ENCODE measurements around the gene SLC4A2. TPM values are rescaled to one million over a fixed set of nuclear protein-coding genes. Genes with fewer than 3 reads are reported as not detected.
A peak's percentile ranks its signal among the peaks of the same experiment; 100 is the strongest.

SLC4A2 gene
- polyA plus RNA-seq, 2 donors = 35.7 to 45.5 TPM

GRCh38 chr7:151061213-151062110, 2.1 kb downstream of the SLC4A2 start:
- Histone ChIP-seq H3K4me3 (ENCODE audit: low read depth in 1 of 2, low read length in 2 of 2) (no peak overlapping the region), H3K27me3 (ENCODE audit: control insufficient read depth in 1 of 2, insufficient read depth in 2 of 2, low read length in 2 of 2) (no peaks in the 10 kb centered on the region), H3K27ac (ENCODE audit: low read depth in 2 of 2, low read length in 1 of 2) (peak overlapping the region in 1 of 2 donors; percentile 17), H3K9me3 (ENCODE audit: control insufficient read depth in 2 of 2, insufficient read depth in 1 of 2, low read depth in 1 of 2, low read length in 1 of 2) (no peaks in the 10 kb centered on the region), H3K4me1 (ENCODE audit: control insufficient read depth in 2 of 2, insufficient read depth in 2 of 2, low read length in 1 of 2) (peaks cover 16 to 30% of the 10 kb centered on the region in 2 donors), H3K36me3 (ENCODE audit: control insufficient read depth in 2 of 2, insufficient read depth in 2 of 2, low read length in 1 of 2) (peaks cover 0 to 25% of the 10 kb centered on the region in 2 donors)
- 63 to 68% methylated on average over 31 to 33 of the region's 33 CpGs for WGBS, 2 donors

DNA sequence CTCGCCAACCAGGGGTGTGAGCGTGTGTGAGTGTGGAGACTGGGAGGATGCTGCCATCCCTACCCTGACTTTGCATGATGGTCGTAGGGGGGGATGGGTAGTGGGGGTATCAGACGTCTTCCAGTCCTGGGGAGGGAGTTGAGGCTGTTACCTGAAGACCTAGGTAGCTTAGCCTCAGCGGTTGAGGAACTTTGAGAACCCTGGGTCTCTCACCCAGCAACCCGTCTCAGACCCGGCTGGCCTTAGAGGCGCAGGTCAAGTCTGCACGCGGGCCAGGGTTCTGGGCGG, 2.7 kb downstream of the SLC4A2 start:
- Histone ChIP-seq H3K36me3 (ENCODE audit: control insufficient read depth in 2 of 2, insufficient read depth in 2 of 2, low read length in 1 of 2) (peaks cover 0 to 30% of the 10 kb centered on the region in 2 donors), H3K27me3 (ENCODE audit: control insufficient read depth in 1 of 2, insufficient read depth in 2 of 2, low read length in 2 of 2) (no peaks in the 10 kb centered on the region), H3K9me3 (ENCODE audit: control insufficient read depth in 2 of 2, insufficient read depth in 1 of 2, low read depth in 1 of 2, low read length in 1 of 2) (no peaks in the 10 kb centered on the region), H3K4me3 (ENCODE audit: low read depth in 1 of 2, low read length in 2 of 2) (no peak overlapping the region), H3K27ac (ENCODE audit: low read depth in 2 of 2, low read length in 1 of 2) (no peak overlapping the region), H3K4me1 (ENCODE audit: control insufficient read depth in 2 of 2, insufficient read depth in 2 of 2, low read length in 1 of 2) (peaks cover 12 to 28% of the 10 kb centered on the region in 2 donors)
- WGBS, 2 donors = 59 to 80% methylated on average over 8 to 11 of the region's 11 CpGs

DNA sequence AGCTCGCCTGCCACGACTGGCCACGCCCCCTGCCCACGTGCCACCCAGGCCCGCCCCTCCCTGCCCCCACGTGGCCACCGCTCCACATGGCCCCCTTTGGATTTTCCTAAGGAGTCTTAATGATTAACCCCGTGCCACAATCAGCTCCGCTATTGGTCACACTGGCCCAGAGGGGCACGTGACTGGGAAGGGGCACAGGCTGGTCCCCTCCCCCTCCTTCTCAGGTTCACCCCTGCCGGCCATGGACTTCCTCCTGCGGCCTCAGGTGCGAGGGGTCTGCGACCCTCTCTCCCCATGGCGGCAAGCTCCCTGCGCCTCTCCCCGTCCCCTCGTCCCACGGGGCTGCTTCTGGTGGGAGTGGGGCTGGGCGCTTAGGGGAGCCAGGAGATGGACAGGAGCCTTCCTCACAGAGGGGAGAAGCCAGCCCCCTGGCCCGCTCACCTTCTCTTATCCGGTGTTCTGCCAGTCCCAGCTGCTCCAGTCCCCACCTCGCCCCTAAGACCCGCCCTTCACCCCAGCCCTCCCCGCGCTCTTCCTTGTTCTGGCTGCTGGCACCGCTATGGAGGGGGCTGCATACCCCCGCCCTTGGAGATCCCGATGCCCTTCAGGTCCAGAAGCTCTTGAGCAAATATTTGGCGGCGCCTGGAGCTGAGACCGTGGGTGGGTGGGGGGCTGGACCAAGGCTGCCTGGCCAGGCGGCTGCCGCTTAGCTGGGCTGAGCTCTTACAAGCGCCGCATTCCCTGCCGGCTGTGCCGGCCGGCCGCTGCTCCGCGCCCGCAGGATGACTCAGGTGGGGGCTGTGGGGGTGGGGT, 3.2 kb downstream of the SLC4A2 start:
- no peak overlapping the region for H3K4me3 ChIP-seq (ENCODE audit: low read depth in 1 of 2, low read length in 2 of 2)
- H3K4me1 ChIP-seq (ENCODE audit: control insufficient read depth in 2 of 2, insufficient read depth in 2 of 2, low read length in 1 of 2) = peaks cover 11 to 27% of the 10 kb centered on the region in 2 donors
- H3K36me3 ChIP-seq (ENCODE audit: control insufficient read depth in 2 of 2, insufficient read depth in 2 of 2, low read length in 1 of 2) = peaks cover 2 to 35% of the 10 kb centered on the region in 2 donors
- no peaks in the 10 kb centered on the region for H3K27me3 ChIP-seq (ENCODE audit: control insufficient read depth in 1 of 2, insufficient read depth in 2 of 2, low read length in 2 of 2)
- 37 to 53% methylated on average over 38 to 43 of the region's 43 CpGs for WGBS, 2 donors
- no peaks in the 10 kb centered on the region for H3K9me3 ChIP-seq (ENCODE audit: control insufficient read depth in 2 of 2, insufficient read depth in 1 of 2, low read depth in 1 of 2, low read length in 1 of 2)
- peak overlapping the region; percentile 68 to 72 for H3K27ac ChIP-seq (ENCODE audit: low read depth in 2 of 2, low read length in 1 of 2)

GRCh38 chr7:151063212-151063561, 3.8 kb downstream of the SLC4A2 start:
- no peaks in the 10 kb centered on the region for H3K27me3 ChIP-seq (ENCODE audit: control insufficient read depth in 1 of 2, insufficient read depth in 2 of 2, low read length in 2 of 2)
- H3K36me3 ChIP-seq (ENCODE audit: control insufficient read depth in 2 of 2, insufficient read depth in 2 of 2, low read length in 1 of 2) = peaks cover 3 to 39% of the 10 kb centered on the region in 2 donors
- no peak overlapping the region for H3K4me3 ChIP-seq (ENCODE audit: low read depth in 1 of 2, low read length in 2 of 2)
- H3K27ac ChIP-seq (ENCODE audit: low read depth in 2 of 2, low read length in 1 of 2) = peak overlapping the region; percentile 68 to 72
- 34 to 36% methylated on average over 11 of the region's 11 CpGs for WGBS, 2 donors
- H3K4me1 ChIP-seq (ENCODE audit: control insufficient read depth in 2 of 2, insufficient read depth in 2 of 2, low read length in 1 of 2) = peaks cover 11 to 27% of the 10 kb centered on the region in 2 donors
- no peaks in the 10 kb centered on the region for H3K9me3 ChIP-seq (ENCODE audit: control insufficient read depth in 2 of 2, insufficient read depth in 1 of 2, low read depth in 1 of 2, low read length in 1 of 2)

DNA sequence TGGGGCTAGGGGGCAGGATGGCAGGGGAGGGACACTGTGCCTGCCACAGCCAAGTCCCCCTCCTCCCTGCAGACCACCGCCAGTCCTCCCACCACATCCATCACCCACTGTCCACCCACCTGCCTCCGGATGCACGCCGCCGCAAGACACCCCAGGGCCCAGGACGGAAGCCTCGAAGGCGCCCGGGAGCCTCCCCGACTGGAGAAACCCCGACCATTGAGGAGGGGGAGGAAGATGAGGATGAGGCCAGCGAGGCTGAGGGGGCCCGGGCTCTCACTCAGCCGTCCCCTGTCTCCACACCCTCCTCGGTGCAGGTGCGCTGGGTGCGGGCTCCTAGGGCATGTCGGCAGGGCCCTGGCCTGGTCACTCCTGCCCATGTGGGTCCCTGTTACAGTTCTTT, 5.1 kb downstream of the SLC4A2 start:
- WGBS, 2 donors = 94 to 98% methylated on average over 18 of the region's 18 CpGs
- Histone ChIP-seq H3K27me3 (ENCODE audit: control insufficient read depth in 1 of 2, insufficient read depth in 2 of 2, low read length in 2 of 2) (no peaks in the 10 kb centered on the region), H3K36me3 (ENCODE audit: control insufficient read depth in 2 of 2, insufficient read depth in 2 of 2, low read length in 1 of 2) (peaks cover 3 to 41% of the 10 kb centered on the region in 2 donors), H3K27ac (ENCODE audit: low read depth in 2 of 2, low read length in 1 of 2) (no peak overlapping the region), H3K9me3 (ENCODE audit: control insufficient read depth in 2 of 2, insufficient read depth in 1 of 2, low read depth in 1 of 2, low read length in 1 of 2) (no peaks in the 10 kb centered on the region), H3K4me1 (ENCODE audit: control insufficient read depth in 2 of 2, insufficient read depth in 2 of 2, low read length in 1 of 2) (peaks cover 11 to 25% of the 10 kb centered on the region in 2 donors), H3K4me3 (ENCODE audit: low read depth in 1 of 2, low read length in 2 of 2) (no peak overlapping the region)

DNA sequence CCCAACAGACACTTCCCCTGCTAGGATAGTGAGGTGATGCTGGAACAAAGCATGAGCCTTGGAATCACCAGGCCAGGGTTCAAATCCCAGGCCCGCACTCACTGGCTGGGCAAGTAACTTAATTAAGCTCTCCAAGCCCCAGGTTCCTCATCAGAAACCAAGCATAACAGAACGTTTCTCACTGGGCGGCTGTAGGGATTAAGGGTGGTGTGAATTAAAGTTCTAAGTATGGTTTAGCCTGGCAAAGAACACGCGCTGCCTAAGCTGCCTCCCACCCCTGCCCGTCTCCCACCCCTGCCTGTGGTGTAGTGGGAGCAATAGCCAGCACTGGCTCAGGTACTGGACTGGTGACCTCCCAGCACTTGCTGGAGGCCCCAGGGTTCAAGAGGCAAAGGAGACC, 5.6 kb downstream of the SLC4A2 start:
- 87 to 88% methylated on average over 6 of the region's 6 CpGs for WGBS, 2 donors
- no peaks in the 10 kb centered on the region for H3K27me3 ChIP-seq (ENCODE audit: control insufficient read depth in 1 of 2, insufficient read depth in 2 of 2, low read length in 2 of 2)
- peaks cover 11 to 25% of the 10 kb centered on the region in 2 donors for H3K4me1 ChIP-seq (ENCODE audit: control insufficient read depth in 2 of 2, insufficient read depth in 2 of 2, low read length in 1 of 2)
- H3K27ac ChIP-seq (ENCODE audit: low read depth in 2 of 2, low read length in 1 of 2) = no peak overlapping the region
- H3K9me3 ChIP-seq (ENCODE audit: control insufficient read depth in 2 of 2, insufficient read depth in 1 of 2, low read depth in 1 of 2, low read length in 1 of 2) = no peaks in the 10 kb centered on the region
- H3K4me3 ChIP-seq (ENCODE audit: low read depth in 1 of 2, low read length in 2 of 2) = no peak overlapping the region
- H3K36me3 ChIP-seq (ENCODE audit: control insufficient read depth in 2 of 2, insufficient read depth in 2 of 2, low read length in 1 of 2) = peaks cover 3 to 46% of the 10 kb centered on the region in 2 donors

- Histone ChIP-seq H3K36me3 (ENCODE audit: control insufficient read depth in 2 of 2, insufficient read depth in 2 of 2, low read length in 1 of 2) (peaks cover 3 to 52% of the 10 kb centered on the region in 2 donors), H3K27ac (ENCODE audit: low read depth in 2 of 2, low read length in 1 of 2) (no peak overlapping the region)
- WGBS, 2 donors = 80 to 88% methylated on average over 14 of the region's 14 CpGs
Measured at GRCh38 chr7:151065516-151065915, 6.1 kb downstream of the SLC4A2 start.

GRCh38 chr7:151066273-151066974, 7.0 kb downstream of the SLC4A2 start:
- peaks cover 6 to 14% of the 10 kb centered on the region in 2 donors for H3K4me1 ChIP-seq (ENCODE audit: control insufficient read depth in 2 of 2, insufficient read depth in 2 of 2, low read length in 1 of 2)
- H3K36me3 ChIP-seq (ENCODE audit: control insufficient read depth in 2 of 2, insufficient read depth in 2 of 2, low read length in 1 of 2) = peaks cover 3 to 61% of the 10 kb centered on the region in 2 donors
- WGBS, 2 donors = 90 to 92% methylated on average over 38 to 39 of the region's 39 CpGs
- H3K27me3 ChIP-seq (ENCODE audit: control insufficient read depth in 1 of 2, insufficient read depth in 2 of 2, low read length in 2 of 2) = no peaks in the 10 kb centered on the region
- H3K4me3 ChIP-seq (ENCODE audit: low read depth in 1 of 2, low read length in 2 of 2) = no peak overlapping the region
- no peaks in the 10 kb centered on the region for H3K9me3 ChIP-seq (ENCODE audit: control insufficient read depth in 2 of 2, insufficient read depth in 1 of 2, low read depth in 1 of 2, low read length in 1 of 2)
- H3K27ac ChIP-seq (ENCODE audit: low read depth in 2 of 2, low read length in 1 of 2) = no peak overlapping the region

More at GRCh38 chr7:151065516-151065915, 6.1 kb downstream of the SLC4A2 start:
- Histone ChIP-seq H3K4me3 (ENCODE audit: low read depth in 1 of 2, low read length in 2 of 2) (no peak overlapping the region), H3K9me3 (ENCODE audit: control insufficient read depth in 2 of 2, insufficient read depth in 1 of 2, low read depth in 1 of 2, low read length in 1 of 2) (no peaks in the 10 kb centered on the region), H3K27me3 (ENCODE audit: control insufficient read depth in 1 of 2, insufficient read depth in 2 of 2, low read length in 2 of 2) (no peaks in the 10 kb centered on the region), H3K4me1 (ENCODE audit: control insufficient read depth in 2 of 2, insufficient read depth in 2 of 2, low read length in 1 of 2) (peaks cover 11 to 21% of the 10 kb centered on the region in 2 donors)

- H3K4me1 ChIP-seq (ENCODE audit: control insufficient read depth in 2 of 2, insufficient read depth in 2 of 2, low read length in 1 of 2) = peaks cover 0 to 2% of the 10 kb centered on the region in 2 donors
- no peak overlapping the region for H3K4me3 ChIP-seq (ENCODE audit: low read depth in 1 of 2, low read length in 2 of 2)
- H3K36me3 ChIP-seq (ENCODE audit: control insufficient read depth in 2 of 2, insufficient read depth in 2 of 2, low read length in 1 of 2) = peaks cover 3 to 66% of the 10 kb centered on the region in 2 donors
- no peaks in the 10 kb centered on the region for H3K9me3 ChIP-seq (ENCODE audit: control insufficient read depth in 2 of 2, insufficient read depth in 1 of 2, low read depth in 1 of 2, low read length in 1 of 2)
- no peaks in the 10 kb centered on the region for H3K27me3 ChIP-seq (ENCODE audit: control insufficient read depth in 1 of 2, insufficient read depth in 2 of 2, low read length in 2 of 2)
- WGBS, 2 donors = 89 to 90% methylated on average over 12 of the region's 12 CpGs
- no peak overlapping the region for H3K27ac ChIP-seq (ENCODE audit: low read depth in 2 of 2, low read length in 1 of 2)
Measured at GRCh38 chr7:151068069-151068773, 8.8 kb downstream of the SLC4A2 start.
